ENCODE results near the gene RNF180.
"Not testable (repeated sequence)": the region's sequence is repeated elsewhere in the genome, so short reads cannot be mapped to it uniquely, and the experiment has no call there.

Gene RNF180

GRCh38 chr5:64407103-64407825, 241.6 kb downstream of the RNF180 start:
- DNase-seq, result not testable (repeated sequence)

DNA sequence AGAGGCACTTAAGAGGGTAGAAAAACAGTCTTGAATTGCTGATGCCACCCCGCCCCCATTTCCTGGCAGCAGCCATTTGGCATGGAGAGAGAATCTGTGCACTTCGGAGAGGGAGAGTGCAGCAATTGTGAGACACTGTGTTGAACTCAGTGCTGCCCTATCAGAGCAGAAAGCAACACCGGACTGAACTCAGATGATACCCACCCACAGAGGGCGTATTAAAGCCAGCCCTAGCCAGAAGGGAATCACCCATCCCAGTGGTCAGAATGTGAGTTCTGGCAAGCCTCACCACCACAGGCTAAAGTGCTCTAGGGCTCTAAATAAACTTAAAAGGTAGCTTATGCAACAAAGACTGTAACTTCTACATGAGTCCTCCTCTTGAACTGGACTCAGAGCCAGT, 251.7 kb downstream of the RNF180 start:
- DNase-seq, result no peak

DNA sequence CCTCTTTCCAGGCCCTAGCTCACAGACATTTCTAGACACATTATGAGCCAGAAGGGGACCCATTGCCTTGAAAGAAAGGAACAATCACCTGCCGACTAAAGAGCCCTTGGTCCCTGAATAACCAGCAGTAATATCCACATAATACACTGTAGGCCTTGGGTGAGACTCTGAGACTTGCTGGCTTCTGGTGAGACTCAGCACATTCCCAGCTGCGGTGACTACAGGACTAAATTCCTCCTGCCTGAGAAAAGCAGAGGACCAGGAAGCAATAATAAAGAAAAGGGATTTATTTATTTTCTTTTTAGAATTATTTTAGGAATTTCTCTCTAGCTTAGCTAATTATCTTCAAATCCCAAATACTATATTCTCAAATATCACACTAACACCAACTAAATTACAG, 252.4 kb downstream of the RNF180 start:
- no peak for DNase-seq

Data from KG1 (cell line).